Osteocyte (in vitro differentiated cells): ENCODE data around the gene D2HGDH. TPM values are rescaled to one million over a fixed set of nuclear protein-coding genes. Genes with fewer than 3 reads are reported as not detected.

Experiments used
- DNase-seq: peaks from one replicate; pipeline ENCODE4 v3.0.0; 2021; ENCODE audit warnings: mixed read lengths; ENCODE audit not compliant: unreplicated experiment; ENCODE audit errors: extremely low spot score
- H3K27ac Mint-ChIP-seq: one replicate; pipeline ENCODE4 v1.8.0; 2021; ENCODE audit warnings: mild to moderate bottlenecking, mixed read lengths; ENCODE audit not compliant: unreplicated experiment
- H3K27me3 Mint-ChIP-seq: one replicate; pipeline ENCODE4 v1.8.0; 2021; ENCODE audit warnings: mixed read lengths; ENCODE audit not compliant: unreplicated experiment
- H3K36me3 Mint-ChIP-seq: one replicate; pipeline ENCODE4 v1.8.0; 2021; ENCODE audit warnings: mixed read lengths; ENCODE audit not compliant: unreplicated experiment
- H3K4me1 Mint-ChIP-seq: one replicate; pipeline ENCODE4 v1.8.0; 2021; ENCODE audit warnings: mixed read lengths; ENCODE audit not compliant: unreplicated experiment
- H3K4me3 Mint-ChIP-seq: one replicate; pipeline ENCODE4 v1.8.0; 2021; ENCODE audit warnings: mild to moderate bottlenecking, moderate library complexity, mixed read lengths; ENCODE audit not compliant: unreplicated experiment
- H3K9me3 Mint-ChIP-seq: one replicate; pipeline ENCODE4 v1.8.0; 2021; ENCODE audit warnings: mixed read lengths; ENCODE audit not compliant: unreplicated experiment
- CTCF ChIP-seq: fragments of 200-600 bp; sonication (generic); IDR thresholded peaks from 2 replicates; pipeline ENCODE4 v1.5.0; 2021; ENCODE audit warnings: antibody characterized with exemption, mild to moderate bottlenecking, moderate library complexity
- total RNA-seq: library from RNA; stranded (reverse); gene quantifications from 2 replicates; pipeline ENCODE4 v1.2.1, GENCODE V29; 2021

Gene D2HGDH
- total RNA-seq, 1 donor from 2014 or later, result 32.5 TPM

- Mint-ChIP-seq H3K4me3 (no peak overlapping the region), H3K27ac (no peak overlapping the region), H3K4me1 (no peaks in the 10 kb centered on the region), H3K27me3 (no peaks in the 10 kb centered on the region), H3K9me3 (no peaks in the 10 kb centered on the region), H3K36me3 (peaks cover 27% of the 10 kb centered on the region)
- no peak for TF ChIP-seq CTCF
- DNase-seq, result no peak
These were observed 13.9 kb upstream of the D2HGDH start for GRCh38 chr2:241720560-241720959.

GRCh38 chr2:241721852-241722251, 12.6 kb upstream of the D2HGDH start:
- Mint-ChIP-seq H3K4me1 (no peaks in the 10 kb centered on the region), H3K27me3 (no peaks in the 10 kb centered on the region), H3K27ac (no peak overlapping the region), H3K9me3 (no peaks in the 10 kb centered on the region), H3K36me3 (peaks cover 24% of the 10 kb centered on the region), H3K4me3 (no peak overlapping the region)
- TF ChIP-seq CTCF, result no peak
- DNase-seq, result no peak

- H3K4me1 Mint-ChIP-seq, result no peaks in the 10 kb centered on the region
- no peak overlapping the region for H3K27ac Mint-ChIP-seq
- no peaks in the 10 kb centered on the region for H3K27me3 Mint-ChIP-seq
- DNase-seq, result no peak
- no peak for TF ChIP-seq CTCF
- H3K36me3 Mint-ChIP-seq, result peaks cover 24% of the 10 kb centered on the region
- no peak overlapping the region for H3K4me3 Mint-ChIP-seq
- H3K9me3 Mint-ChIP-seq, result no peaks in the 10 kb centered on the region
These were observed 11.5 kb upstream of the D2HGDH start for GRCh38 chr2:241722896-241723454.

GRCh38 chr2:241724259-241724974, 10.0 kb upstream of the D2HGDH start:
- no peaks in the 10 kb centered on the region for H3K9me3 Mint-ChIP-seq
- H3K27me3 Mint-ChIP-seq, result no peaks in the 10 kb centered on the region
- TF ChIP-seq CTCF, result peak; percentile 37
- H3K36me3 Mint-ChIP-seq, result peaks cover 24% of the 10 kb centered on the region
- H3K4me3 Mint-ChIP-seq, result no peak overlapping the region
- no peak overlapping the region for H3K27ac Mint-ChIP-seq
- no peaks in the 10 kb centered on the region for H3K4me1 Mint-ChIP-seq
- DNase-seq, result no peak

- no peak for DNase-seq
- H3K36me3 Mint-ChIP-seq, result peaks cover 24% of the 10 kb centered on the region
- H3K27ac Mint-ChIP-seq, result no peak overlapping the region
- H3K27me3 Mint-ChIP-seq, result no peaks in the 10 kb centered on the region
- no peaks in the 10 kb centered on the region for H3K9me3 Mint-ChIP-seq
- H3K4me3 Mint-ChIP-seq, result no peak overlapping the region
- no peak for TF ChIP-seq CTCF
- H3K4me1 Mint-ChIP-seq, result no peaks in the 10 kb centered on the region
These were observed 9.2 kb upstream of the D2HGDH start for GRCh38 chr2:241724975-241725870.
